Neural crest cell (in vitro differentiated cells): ENCODE measurements around the gene MCM5. TPM values are rescaled to one million over a fixed set of nuclear protein-coding genes. Genes with fewer than 3 reads are reported as not detected.

ENCODE experiments used
- DNase-seq: peaks from one replicate; pipeline ENCODE4 v3.0.0; 2021; ENCODE audit warnings: low read depth, mixed read lengths, low spot score
- H3K27ac Mint-ChIP-seq: one replicate; pipeline ENCODE4 v1.8.0; 2021; ENCODE audit warnings: mild to moderate bottlenecking, mixed read lengths; ENCODE audit not compliant: unreplicated experiment
- H3K27me3 Mint-ChIP-seq: 2 replicates; pipeline ENCODE4 v1.8.0; 2021; ENCODE audit warnings: low read depth, mild to moderate bottlenecking, mixed read lengths
- H3K36me3 Mint-ChIP-seq: 2 replicates; pipeline ENCODE4 v1.8.0; 2021; ENCODE audit warnings: low read depth, mild to moderate bottlenecking, mixed read lengths
- H3K4me1 Mint-ChIP-seq: 2 replicates; pipeline ENCODE4 v1.8.0; 2021; ENCODE audit warnings: mixed read lengths
- H3K4me3 Mint-ChIP-seq: one replicate; pipeline ENCODE4 v1.8.0; 2021; ENCODE audit warnings: mild to moderate bottlenecking, mixed read lengths
- H3K9me3 Mint-ChIP-seq: 2 replicates; pipeline ENCODE4 v1.8.0; 2021; ENCODE audit warnings: mixed read lengths
- CTCF ChIP-seq: fragments of 200-600 bp; sonication (generic); conservative IDR thresholded peaks from 2 replicates; pipeline ENCODE4 v1.5.0; 2021; ENCODE audit warnings: antibody characterized with exemption, mild to moderate bottlenecking
- total RNA-seq: library from RNA; stranded (reverse); gene quantifications from 2 replicates; pipeline ENCODE4 v1.2.1, GENCODE V29; 2021

The MCM5 gene
- total RNA-seq, 1 donor from 2014 or later: 187 TPM

GRCh38 chr22:35452351-35452781 is 52.4 kb downstream of the MCM5 start:
- no peak overlapping the region for H3K4me3 Mint-ChIP-seq
- TF ChIP-seq CTCF: no peak
- peaks cover 4% of the 10 kb centered on the region for H3K36me3 Mint-ChIP-seq
- no peaks in the 10 kb centered on the region for H3K9me3 Mint-ChIP-seq
- DNase-seq: no peak
- H3K4me1 Mint-ChIP-seq: peaks cover 11% of the 10 kb centered on the region
- H3K27ac Mint-ChIP-seq: no peak overlapping the region
- peaks cover 9% of the 10 kb centered on the region for H3K27me3 Mint-ChIP-seq

GRCh38 chr22:35452810-35453743 is 53.1 kb downstream of the MCM5 start:
- H3K9me3 Mint-ChIP-seq: no peaks in the 10 kb centered on the region
- no peak overlapping the region for H3K27ac Mint-ChIP-seq
- H3K4me1 Mint-ChIP-seq: peaks cover 16% of the 10 kb centered on the region
- H3K27me3 Mint-ChIP-seq: peaks cover 9% of the 10 kb centered on the region
- DNase-seq: no peak
- no peak overlapping the region for H3K4me3 Mint-ChIP-seq
- TF ChIP-seq CTCF: no peak
- H3K36me3 Mint-ChIP-seq: peaks cover 4% of the 10 kb centered on the region

- no peak for DNase-seq
- no peak overlapping the region for H3K27ac Mint-ChIP-seq
- no peaks in the 10 kb centered on the region for H3K9me3 Mint-ChIP-seq
- peaks cover 23% of the 10 kb centered on the region for H3K4me1 Mint-ChIP-seq
- TF ChIP-seq CTCF: no peak
- H3K4me3 Mint-ChIP-seq: no peak overlapping the region
- H3K36me3 Mint-ChIP-seq: peaks cover 4% of the 10 kb centered on the region
- peaks cover 9% of the 10 kb centered on the region for H3K27me3 Mint-ChIP-seq
Measured at GRCh38 chr22:35454416-35455054, 54.6 kb downstream of the MCM5 start.

- Mint-ChIP-seq H3K36me3 (peaks cover 4% of the 10 kb centered on the region), H3K4me3 (no peak overlapping the region), H3K4me1 (peaks cover 23% of the 10 kb centered on the region), H3K27ac (no peak overlapping the region), H3K27me3 (peaks cover 9% of the 10 kb centered on the region), H3K9me3 (no peaks in the 10 kb centered on the region)
- TF ChIP-seq CTCF: no peak
- DNase-seq: no peak
Measured at GRCh38 chr22:35455529-35455928, 55.6 kb downstream of the MCM5 start.

GRCh38 chr22:35456757-35457156 is 56.8 kb downstream of the MCM5 start:
- Mint-ChIP-seq H3K27me3 (peaks cover 9% of the 10 kb centered on the region), H3K4me1 (peaks cover 13% of the 10 kb centered on the region)

More at GRCh38 chr22:35456757-35457156, 56.8 kb downstream of the MCM5 start:
- Mint-ChIP-seq H3K9me3 (no peaks in the 10 kb centered on the region), H3K36me3 (no peaks in the 10 kb centered on the region), H3K4me3 (no peak overlapping the region), H3K27ac (no peak overlapping the region)
- no peak for TF ChIP-seq CTCF
- no peak for DNase-seq
